ENCODE results near the gene RBP2.

Gene RBP2

GRCh38 chr3:139476348-139476747 is at the start of gene RBP2:
Gene RBP2 (minus strand): TSS chr3:139476516. CDS start chr3:139476459, 57 bp downstream.
- no peak for DNase-seq (ENCODE audit: low read depth)

- DNase-seq (ENCODE audit: low read depth): no peak
Observed at GRCh38 chr3:139524841-139525636, 48.7 kb upstream of the RBP2 start.

- no peak for DNase-seq (ENCODE audit: low read depth)
Observed at GRCh38 chr3:139523718-139524117, 47.4 kb upstream of the RBP2 start.

- DNase-seq (ENCODE audit: low read depth): no peak
Observed at GRCh38 chr3:139523166-139523565, 46.9 kb upstream of the RBP2 start.

- DNase-seq (ENCODE audit: low read depth): no peak
Observed at GRCh38 chr3:139522421-139522820, 46.1 kb upstream of the RBP2 start.

GRCh38 chr3:139521816-139522215 is 45.5 kb upstream of the RBP2 start:
- DNase-seq (ENCODE audit: low read depth): no peak

- no peak for DNase-seq (ENCODE audit: low read depth)
Observed at GRCh38 chr3:139521144-139521543, 44.8 kb upstream of the RBP2 start.

GRCh38 chr3:139519998-139520737 is 43.9 kb upstream of the RBP2 start:
- DNase-seq (ENCODE audit: low read depth): no peak

GRCh38 chr3:139518926-139519842 is 42.9 kb upstream of the RBP2 start:
- no peak for DNase-seq (ENCODE audit: low read depth)

- no peak for DNase-seq (ENCODE audit: low read depth)
Observed at GRCh38 chr3:139518306-139518705, 42.0 kb upstream of the RBP2 start.

GRCh38 chr3:139517321-139518065 is 41.2 kb upstream of the RBP2 start:
- no peak for DNase-seq (ENCODE audit: low read depth)

- DNase-seq (ENCODE audit: low read depth): no peak
Observed at GRCh38 chr3:139514741-139515140, 38.4 kb upstream of the RBP2 start.

GRCh38 chr3:139509631-139510030 is 33.3 kb upstream of the RBP2 start:
- DNase-seq (ENCODE audit: low read depth): no peak

GRCh38 chr3:139506766-139507165 is 30.4 kb upstream of the RBP2 start:
- no peak for DNase-seq (ENCODE audit: low read depth)

GRCh38 chr3:139505829-139506386 is 29.6 kb upstream of the RBP2 start:
- DNase-seq (ENCODE audit: low read depth): no peak

- DNase-seq (ENCODE audit: low read depth): no peak
Observed at GRCh38 chr3:139499536-139499935, 23.2 kb upstream of the RBP2 start.

GRCh38 chr3:139493826-139494385 is 17.6 kb upstream of the RBP2 start:
- DNase-seq (ENCODE audit: low read depth): no peak

GRCh38 chr3:139491966-139492365 is 15.7 kb upstream of the RBP2 start:
- DNase-seq (ENCODE audit: low read depth): no peak

- no peak for DNase-seq (ENCODE audit: low read depth)
Observed at GRCh38 chr3:139491027-139491700, 14.8 kb upstream of the RBP2 start.

- no peak for DNase-seq (ENCODE audit: low read depth)
Observed at GRCh38 chr3:139482206-139482605, 5.9 kb upstream of the RBP2 start.
